BJ (cell line): Measurements from ENCODE around the gene SSRP1. TPM values are rescaled to one million over a fixed set of nuclear protein-coding genes. Genes with fewer than 3 reads are reported as not detected.
"Not testable (repeated sequence)": the region's sequence is repeated elsewhere in the genome, so short reads cannot be mapped to it uniquely, and the experiment has no call there.

Experiments used
- CTCF ChIA-PET: fragments of 350-600 bp; formaldehyde crosslinking; extraction: SDS; loops from one replicate; lab custom pipeline; 2021; ENCODE audit warnings: antibody characterized with exemption, inconsistent platforms; lab: Yijun Ruan, JAX
- POLR2A ChIA-PET: fragments of 300-600 bp; sonication (Branson Sonifier 250); formaldehyde crosslinking; extraction: SDS; loops from one replicate; lab custom pipeline; 2021; ENCODE audit warnings: antibody characterized with exemption; lab: Charles Lee
- DNase-seq: peaks from one replicate; pipeline ENCODE4 v3.0.0-alpha.2; 2011; ENCODE audit warnings: low read depth
- H3K27me3 ChIP-seq: 2 replicates; pipeline ENCODE4 v1.6.0; 2011; ENCODE audit warnings: low read length; ENCODE audit not compliant: control insufficient read depth, insufficient read depth
- H3K36me3 ChIP-seq: 2 replicates; pipeline ENCODE4 v1.5.1; 2011; ENCODE audit warnings: low read length; ENCODE audit not compliant: control insufficient read depth, insufficient read depth
- H3K4me3 ChIP-seq: 2 replicates; pipeline ENCODE4 v1.5.1; 2011; ENCODE audit warnings: low read depth, mild to moderate bottlenecking, control low read depth, low read length
- CTCF ChIP-seq: IDR thresholded peaks from 2 replicates; pipeline ENCODE4 v1.5.1; 2011; ENCODE audit warnings: low read depth, mild to moderate bottlenecking, control low read depth, inconsistent platforms, low read length, moderate library complexity; ENCODE audit not compliant: insufficient read depth
- polyA plus RNA-seq: library from polyadenylated mRNA; depleted of rRNA; stranded (reverse); fragments of >200 nt; gene quantifications from 2 replicates; pipeline ENCODE4 v1.2.3, GENCODE V29; 2011

SSRP1 gene
- polyA plus RNA-seq, 1 experiment: 102 TPM

- Histone ChIP-seq H3K36me3 (peaks cover 33% of the 10 kb centered on the region), H3K27me3 (no peaks in the 10 kb centered on the region), H3K4me3 (no peak overlapping the region)
- DNase-seq: no peak
- POLR2A ChIA-PET: no interaction called here
- CTCF ChIA-PET: no interaction called here
- no peak for TF ChIP-seq CTCF
Observed at GRCh38 chr11:57297221-57297620, 38.5 kb downstream of the SSRP1 start.

GRCh38 chr11:57296205-57296604, 39.5 kb downstream of the SSRP1 start:
- CTCF ChIA-PET: interaction anchor here (1.9 kb wide), 1 partner anchor 18 kb away, joined by 5 read pairs; no protein-coding TSS in a partner anchor

GRCh38 chr11:57294225-57295131, 41.2 kb downstream of the SSRP1 start:
- TF ChIP-seq CTCF: no peak
- DNase-seq: no peak
- ChIA-PET CTCF (interaction anchor here (1.9 to 2.5 kb wide), 2 partner anchors 14 to 16 kb away, joined by 5 read pairs; no protein-coding TSS in a partner anchor), POLR2A (interaction anchor here (1.0 kb wide), 1 partner anchor 15 kb away, joined by 3 read pairs; no protein-coding TSS in a partner anchor)
- Histone ChIP-seq H3K4me3 (no peak overlapping the region), H3K36me3 (peaks cover 10% of the 10 kb centered on the region), H3K27me3 (no peaks in the 10 kb centered on the region)

More at GRCh38 chr11:57296205-57296604, 39.5 kb downstream of the SSRP1 start:
- DNase-seq, H3K27me3 ChIP-seq, H3K4me3 ChIP-seq, POLR2A ChIA-PET: not testable (repeated sequence)
- peaks cover 25% of the 10 kb centered on the region for H3K36me3 ChIP-seq

GRCh38 chr11:57290288-57290687, 45.4 kb downstream of the SSRP1 start:
- ChIA-PET CTCF (no interaction called here), POLR2A (interaction anchor here (0.6 kb wide), 1 partner anchor 11 kb away, joined by 3 read pairs; no protein-coding TSS in a partner anchor)
- TF ChIP-seq CTCF: no peak
- H3K36me3 ChIP-seq: no peaks in the 10 kb centered on the region
- no peak overlapping the region for H3K4me3 ChIP-seq
- no peaks in the 10 kb centered on the region for H3K27me3 ChIP-seq
- DNase-seq: no peak

- no peak for TF ChIP-seq CTCF
- no peaks in the 10 kb centered on the region for H3K36me3 ChIP-seq
- CTCF ChIA-PET: interaction anchor here (0.7 to 1.7 kb wide), 3 partner anchors 9 to 57 kb away, joined by 3 to 5 read pairs (median 3); no protein-coding TSS in a partner anchor
- POLR2A ChIA-PET: no interaction called here
- no peak overlapping the region for H3K4me3 ChIP-seq
- DNase-seq: no peak
- no peaks in the 10 kb centered on the region for H3K27me3 ChIP-seq
Observed at GRCh38 chr11:57288771-57289579, 46.7 kb downstream of the SSRP1 start.
